Measurements from ENCODE around the gene NR1D1. TPM values are rescaled to one million over a fixed set of nuclear protein-coding genes. Genes with fewer than 3 reads are reported as not detected.

Gene NR1D1
- total RNA-seq, 2 donors from 2014 or later = 8.3 to 9.9 TPM

DNA sequence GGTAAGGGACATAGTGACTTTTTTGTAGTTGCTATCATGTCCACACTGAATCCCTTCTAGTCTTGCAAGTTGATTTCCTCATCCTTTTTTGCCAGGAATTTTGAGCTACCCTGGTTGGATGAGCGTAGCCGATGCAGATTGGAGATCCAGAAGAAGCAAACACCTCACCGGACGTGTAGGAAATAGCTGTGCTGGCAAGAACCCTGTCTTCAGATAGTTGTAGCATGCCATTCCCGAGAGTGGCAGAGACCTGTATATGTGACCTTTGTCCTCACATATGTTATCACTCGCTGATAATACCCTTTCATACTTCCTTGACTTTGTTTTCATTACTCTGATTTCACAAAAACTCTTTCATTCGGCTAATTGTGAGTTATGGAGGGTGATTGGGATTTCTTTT lies 33.8 kb upstream of the NR1D1 start:
- Histone ChIP-seq H3K27me3 (no peaks in the 10 kb centered on the region), H3K4me3 (no peak overlapping the region), H3K4me1 (peaks cover 0 to 6% of the 10 kb centered on the region in 2 donors), H3K27ac (no peak overlapping the region), H3K9me3 (no peaks in the 10 kb centered on the region), H3K36me3 (peaks cover 73% of the 10 kb centered on the region)
- DNase-seq (ENCODE audit: low spot score) = no peak
- TF ChIP-seq, protein P1, sequence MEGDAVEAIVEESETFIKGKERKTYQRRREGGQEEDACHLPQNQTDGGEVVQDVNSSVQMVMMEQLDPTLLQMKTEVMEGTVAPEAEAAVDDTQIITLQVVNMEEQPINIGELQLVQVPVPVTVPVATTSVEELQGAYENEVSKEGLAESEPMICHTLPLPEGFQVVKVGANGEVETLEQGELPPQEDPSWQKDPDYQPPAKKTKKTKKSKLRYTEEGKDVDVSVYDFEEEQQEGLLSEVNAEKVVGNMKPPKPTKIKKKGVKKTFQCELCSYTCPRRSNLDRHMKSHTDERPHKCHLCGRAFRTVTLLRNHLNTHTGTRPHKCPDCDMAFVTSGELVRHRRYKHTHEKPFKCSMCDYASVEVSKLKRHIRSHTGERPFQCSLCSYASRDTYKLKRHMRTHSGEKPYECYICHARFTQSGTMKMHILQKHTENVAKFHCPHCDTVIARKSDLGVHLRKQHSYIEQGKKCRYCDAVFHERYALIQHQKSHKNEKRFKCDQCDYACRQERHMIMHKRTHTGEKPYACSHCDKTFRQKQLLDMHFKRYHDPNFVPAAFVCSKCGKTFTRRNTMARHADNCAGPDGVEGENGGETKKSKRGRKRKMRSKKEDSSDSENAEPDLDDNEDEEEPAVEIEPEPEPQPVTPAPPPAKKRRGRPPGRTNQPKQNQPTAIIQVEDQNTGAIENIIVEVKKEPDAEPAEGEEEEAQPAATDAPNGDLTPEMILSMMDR (IDR thresholded peaks at IDR 0.05) = no peak

DNA sequence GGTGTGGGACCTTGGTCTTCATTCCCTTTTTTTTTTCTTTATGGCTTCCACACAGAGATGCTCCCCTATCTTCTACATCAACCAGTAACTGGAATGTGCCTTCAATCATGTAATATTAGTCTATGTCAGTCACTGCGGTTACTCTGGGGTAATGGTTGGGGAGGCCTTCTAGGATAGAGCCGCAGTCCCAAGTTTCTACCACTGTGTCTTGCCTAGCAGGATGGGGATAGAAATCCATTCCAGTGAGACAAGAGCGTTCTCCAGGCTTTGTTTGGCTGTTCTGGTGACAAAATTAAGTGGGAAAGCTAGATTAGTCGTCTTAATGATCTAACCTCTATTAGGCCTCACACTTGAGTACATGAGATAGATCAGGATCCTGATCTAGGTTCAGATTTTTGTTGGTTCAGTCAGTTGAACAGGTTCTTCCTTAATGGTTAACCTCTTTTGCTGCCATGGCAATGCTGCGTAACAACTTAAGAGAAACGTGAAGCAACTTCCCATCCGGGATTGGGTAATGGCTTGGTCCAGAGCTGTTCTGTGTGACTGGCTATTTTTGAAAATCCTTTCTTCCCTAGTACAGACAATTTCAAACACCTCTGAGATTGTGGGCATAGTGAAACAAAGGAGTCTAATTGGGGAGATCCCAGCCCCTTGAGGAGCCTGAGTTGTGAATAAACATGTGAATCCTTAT lies 30.1 kb upstream of the NR1D1 start:
- Histone ChIP-seq H3K4me3 (no peak overlapping the region), H3K4me1 (peaks cover 0 to 1% of the 10 kb centered on the region in 2 donors), H3K36me3 (peaks cover 90% of the 10 kb centered on the region), H3K27ac (no peak overlapping the region), H3K27me3 (no peaks in the 10 kb centered on the region), H3K9me3 (no peaks in the 10 kb centered on the region)
- TF ChIP-seq, protein P1 (IDR thresholded peaks at IDR 0.05) = no peak
- no peak for DNase-seq (ENCODE audit: low spot score)

DNA sequence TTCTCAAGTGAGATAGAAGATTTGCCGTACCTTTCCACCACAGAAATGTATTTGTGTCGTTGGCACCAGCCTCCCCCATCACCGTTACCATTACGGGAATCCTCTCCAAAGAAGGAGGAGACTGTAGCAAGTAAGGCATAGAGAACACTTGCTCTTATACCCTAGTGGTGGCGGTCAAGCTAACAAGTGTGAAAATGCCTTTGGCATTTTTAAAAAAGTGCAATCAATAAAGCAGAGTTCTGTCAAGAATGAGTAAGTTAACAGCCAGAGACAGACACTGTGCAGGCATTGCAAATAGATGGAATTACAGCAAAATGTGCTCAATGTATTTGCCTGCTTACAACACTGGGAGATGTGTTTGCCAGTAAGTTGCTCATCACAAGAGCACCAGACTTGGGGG lies 29.1 kb upstream of the NR1D1 start:
- no peaks in the 10 kb centered on the region for H3K9me3 ChIP-seq
- H3K4me3 ChIP-seq = no peak overlapping the region
- no peak for DNase-seq (ENCODE audit: low spot score)
- TF ChIP-seq, protein P1 (IDR thresholded peaks at IDR 0.05) = no peak
- H3K36me3 ChIP-seq = peaks cover 85% of the 10 kb centered on the region
- peaks cover 0 to 11% of the 10 kb centered on the region in 2 donors for H3K4me1 ChIP-seq
- H3K27ac ChIP-seq = no peak overlapping the region
- no peaks in the 10 kb centered on the region for H3K27me3 ChIP-seq

DNA sequence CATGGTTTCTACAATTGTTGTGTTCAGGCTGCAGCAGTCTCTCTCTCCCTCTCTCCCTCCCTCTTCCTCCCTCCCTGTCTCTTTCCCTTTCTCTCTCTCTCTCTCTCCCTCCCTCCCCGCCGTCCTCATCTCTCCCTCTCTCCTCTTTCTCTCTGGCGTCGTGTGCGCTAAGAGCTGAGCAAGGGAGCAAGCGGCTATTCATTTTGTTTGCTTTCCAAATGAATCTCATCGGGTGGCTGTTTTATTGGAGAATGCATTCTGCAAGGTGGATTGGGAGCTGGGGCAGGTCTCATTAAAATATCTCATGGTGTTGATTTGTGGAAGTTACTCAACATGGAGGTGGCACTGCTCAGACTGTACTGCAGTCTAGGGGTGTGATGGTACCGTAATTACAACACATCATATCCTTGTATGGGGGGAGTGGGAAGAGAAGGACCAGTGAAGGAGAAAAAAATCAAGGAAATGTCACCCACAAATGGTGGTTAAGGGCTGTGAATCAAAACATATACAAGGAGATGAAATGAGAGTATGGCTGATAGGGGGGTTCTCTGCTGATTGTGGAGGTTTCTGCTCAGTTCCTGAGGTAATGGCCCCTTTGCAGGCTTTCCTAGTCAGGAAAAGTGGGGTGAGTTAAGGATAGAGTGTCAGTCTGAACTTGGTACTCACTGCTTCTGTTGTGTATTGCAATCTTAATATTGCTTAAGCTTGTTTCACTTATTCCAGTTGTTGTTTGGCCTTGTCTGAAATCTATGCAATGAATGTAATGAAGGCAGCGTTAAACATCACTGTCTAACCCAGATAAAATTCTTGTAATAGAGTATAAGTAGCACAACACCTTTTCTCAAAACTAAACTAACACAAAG lies 24.1 kb upstream of the NR1D1 start:
- Histone ChIP-seq H3K4me3 (peak overlapping the region; percentile 95 to 100), H3K27ac (peak overlapping the region; percentile 97 to 99), H3K4me1 (peaks cover 0 to 34% of the 10 kb centered on the region in 2 donors), H3K36me3 (peaks cover 37% of the 10 kb centered on the region), H3K27me3 (no peaks in the 10 kb centered on the region), H3K9me3 (no peaks in the 10 kb centered on the region)
- TF ChIP-seq, protein P1 (IDR thresholded peaks at IDR 0.05) = no peak
- DNase-seq (ENCODE audit: low spot score) = no peak

DNA sequence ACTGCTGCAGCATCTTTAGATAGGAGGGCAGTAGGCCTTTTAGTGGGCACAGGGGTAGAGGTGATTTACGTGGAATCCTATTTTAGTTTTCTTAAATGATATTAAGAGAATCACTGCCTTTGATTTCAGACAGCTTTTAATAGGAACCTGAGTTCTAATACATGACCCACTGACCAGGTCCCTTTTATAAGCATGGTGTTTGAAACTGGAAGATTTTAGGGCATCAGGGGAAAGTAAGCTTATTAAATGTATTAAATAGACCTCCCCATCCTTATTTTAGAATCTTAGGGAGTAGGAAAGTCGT lies 23.4 kb upstream of the NR1D1 start:
- Histone ChIP-seq H3K4me3 (peak overlapping the region; percentile 95 to 100), H3K27ac (peak overlapping the region; percentile 97 to 99), H3K4me1 (peaks cover 0 to 34% of the 10 kb centered on the region in 2 donors), H3K27me3 (no peaks in the 10 kb centered on the region), H3K9me3 (no peaks in the 10 kb centered on the region), H3K36me3 (peaks cover 29% of the 10 kb centered on the region)
- DNase-seq (ENCODE audit: low spot score) = no peak
- TF ChIP-seq, protein P1 (IDR thresholded peaks at IDR 0.05) = no peak
